ENCODE data around the gene FOXL1. TPM values are rescaled to one million over a fixed set of nuclear protein-coding genes. Genes with fewer than 3 reads are reported as not detected.

FOXL1 gene
- polyA plus RNA-seq (ENCODE audit: insufficient read length in 12 of 12): 10 to 100 TPM in 1 of 12 donors, 1 to 10 TPM in 1, under 1 TPM in 9, not detected in 1; 0.22 to 10.9 (median 0.33) TPM
- long read RNA-seq, donor 1, transcript FOXL1-201 (1 exons, 3,655 nt): major isoform, 9 of 9 reads
- long read RNA-seq, donor 1, partial matches to known transcripts: 0 of 9 reads
- long read RNA-seq, donor 1, other reads (novel, unspliced or antisense): 0 of 9 reads
- long read RNA-seq, donor 2, partial matches to known transcripts: 0 of 1 reads
- long read RNA-seq, donor 2, other reads (novel, unspliced or antisense): 0 of 1 reads
- long read RNA-seq, donor 3: 0 reads
- long read RNA-seq, donor 4, partial matches to known transcripts: 0 of 1 reads
- long read RNA-seq, donor 4, other reads (novel, unspliced or antisense): 0 of 1 reads
- long read RNA-seq, donor 5: 0 reads
- long read RNA-seq, donor 6: 0 reads
- long read RNA-seq, donor 7, partial matches to known transcripts: 0 of 2 reads
- long read RNA-seq, donor 7, other reads (novel, unspliced or antisense): 0 of 2 reads
- long read RNA-seq, donor 8: 0 reads
- long read RNA-seq, donor 9: 0 reads
- long read RNA-seq, donor 10: 0 reads
- long read RNA-seq, donor 11: 0 reads

DNA sequence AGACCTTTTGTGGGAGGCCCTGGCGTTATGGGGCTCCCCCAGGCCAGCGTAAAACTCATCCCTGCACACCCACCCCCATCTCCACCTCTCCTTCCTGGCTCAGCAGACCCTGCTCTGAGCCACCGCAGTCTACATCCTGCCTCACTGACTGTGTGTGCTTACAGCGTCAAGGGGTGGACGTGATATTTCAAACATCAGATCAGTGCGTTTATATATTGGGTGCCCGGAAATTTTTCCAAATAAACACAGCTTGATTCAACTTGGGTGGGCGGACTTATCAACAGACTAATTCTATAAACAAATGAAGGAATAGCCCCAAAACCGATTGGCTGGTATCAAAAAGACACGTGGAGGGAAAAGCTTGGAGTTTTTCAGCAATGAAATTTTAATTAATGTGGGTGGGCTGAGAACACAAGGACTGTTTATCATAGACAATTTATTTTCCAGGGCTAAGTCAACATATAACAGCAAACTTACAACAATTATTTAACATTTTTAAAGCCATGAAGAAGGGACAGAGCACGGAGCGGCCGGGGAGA is at the start of gene FOXL1:
FOXL1 (plus strand) TSS at position 489 of the 539 bp plus-strand sequence. CDS start 175 bp downstream, outside the sequence.
- no peak for DNase-seq

DNA sequence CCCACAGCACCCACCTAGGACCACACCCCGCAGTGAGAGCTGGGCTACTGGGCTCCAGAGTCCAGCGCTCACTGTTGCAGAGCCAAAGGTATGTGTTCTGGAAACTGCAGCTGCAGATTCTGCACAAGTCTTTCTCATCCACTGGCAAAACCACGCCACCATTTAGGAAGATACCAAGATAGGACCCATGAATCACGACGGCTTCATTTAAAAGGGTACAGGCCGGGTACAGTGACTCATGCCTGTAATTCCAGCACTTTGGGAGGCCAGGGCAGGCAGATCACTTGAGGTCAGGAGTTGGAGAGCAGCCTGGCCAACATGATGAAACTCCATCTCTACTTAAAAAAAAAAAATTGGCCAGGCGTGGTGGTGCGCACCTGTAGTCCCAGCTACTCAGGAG is 49.2 kb upstream of the FOXL1 start:
- DNase-seq: no peak

- no peak for DNase-seq
Measured at GRCh38 chr16:86530251-86531190, 47.8 kb upstream of the FOXL1 start.

DNA sequence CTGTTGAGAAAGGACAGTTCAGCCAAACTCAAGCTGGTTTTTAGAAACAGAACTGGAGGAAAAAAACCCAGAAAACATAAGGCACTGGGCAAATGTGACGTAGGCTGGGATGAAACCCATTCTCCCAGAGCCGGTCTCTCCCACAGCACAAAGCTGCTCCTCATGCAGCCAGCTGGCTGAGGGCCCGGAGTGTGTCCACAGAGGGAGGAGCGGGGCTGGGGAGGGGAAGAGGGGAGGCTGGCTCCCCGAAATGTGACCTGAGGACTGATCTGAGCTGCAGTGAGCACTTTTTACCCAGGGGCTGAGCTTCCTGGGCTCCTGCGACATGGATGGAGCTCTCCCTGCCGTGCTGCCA is 47.2 kb upstream of the FOXL1 start:
- DNase-seq: peak; percentile 70

DNA sequence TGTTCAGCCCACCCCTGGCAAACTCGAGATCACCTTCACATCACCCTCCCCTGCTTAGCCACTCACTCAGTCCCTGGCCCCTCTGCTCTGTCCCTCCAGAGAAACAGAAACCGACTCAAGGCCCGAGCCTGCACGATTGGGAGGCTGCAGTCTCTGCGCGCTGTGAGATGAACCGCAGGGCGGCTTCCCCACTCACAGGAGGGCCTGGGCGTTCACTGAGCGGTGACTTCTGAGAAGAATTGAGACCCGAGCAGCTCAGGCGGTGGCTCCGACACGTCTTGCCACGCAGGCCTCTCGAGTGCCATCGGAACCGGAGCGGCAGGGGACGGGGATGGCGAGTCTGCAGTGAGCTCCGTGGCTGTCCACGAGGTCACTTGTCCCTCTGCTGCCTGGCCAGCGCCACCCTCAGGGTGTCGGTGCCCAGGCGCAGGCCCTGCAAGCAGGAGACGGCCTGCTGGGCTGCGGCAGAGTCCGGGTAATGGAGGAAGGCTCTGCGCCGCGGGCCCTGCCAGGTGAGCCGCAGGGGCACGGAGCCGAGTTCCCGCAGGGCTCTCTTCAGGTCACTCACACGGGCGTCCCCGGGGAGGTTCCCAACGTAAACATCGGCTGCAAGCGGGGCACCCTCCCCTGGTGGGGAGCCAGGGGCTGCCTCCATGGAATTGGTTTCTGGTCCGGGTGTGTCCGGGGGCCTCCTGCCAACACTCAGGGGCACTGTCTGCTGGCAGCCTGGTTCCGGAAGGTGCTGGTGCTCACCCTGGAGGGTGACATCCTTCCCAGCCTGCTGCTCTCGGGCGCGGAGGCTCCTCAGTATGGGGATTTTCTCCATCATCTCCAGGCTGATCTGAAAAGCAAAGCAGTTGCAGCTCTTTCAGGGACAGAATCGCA is 46.5 kb upstream of the FOXL1 start:
- DNase-seq: no peak

DNA sequence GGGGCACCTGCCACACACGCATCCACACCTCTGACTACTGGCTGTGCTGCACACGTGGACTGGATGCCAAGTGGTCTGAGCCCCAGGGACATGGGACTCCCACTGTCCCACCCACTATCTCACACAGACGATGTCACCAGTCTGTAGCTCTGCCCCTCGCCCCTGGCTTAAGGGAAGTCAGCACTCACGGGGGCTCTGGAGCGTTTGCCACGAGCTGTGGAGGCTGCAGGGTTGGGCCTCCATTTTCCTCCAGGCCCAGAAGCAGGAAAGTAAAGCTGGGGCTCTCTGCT is 45.9 kb upstream of the FOXL1 start:
- no peak for DNase-seq

DNA sequence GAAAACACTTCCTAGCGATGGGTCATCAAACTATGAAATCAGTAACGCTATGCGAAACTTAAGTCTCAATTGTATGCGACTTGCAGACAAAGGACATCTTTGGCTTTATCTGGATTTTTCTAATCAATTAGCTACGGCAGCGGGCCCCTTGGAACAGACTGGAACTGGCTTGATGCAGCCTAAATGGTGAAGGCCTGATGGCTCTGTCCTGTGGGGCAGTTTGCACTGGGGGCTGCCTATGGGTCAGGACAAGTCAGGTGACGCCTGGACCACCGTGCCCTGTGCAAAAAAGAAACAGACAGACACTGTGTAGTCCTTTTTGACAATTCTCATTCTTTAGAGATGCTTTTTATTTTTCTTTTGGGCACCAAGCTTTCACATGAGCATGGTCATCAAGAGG is 45.3 kb upstream of the FOXL1 start:
- no peak for DNase-seq

DNA sequence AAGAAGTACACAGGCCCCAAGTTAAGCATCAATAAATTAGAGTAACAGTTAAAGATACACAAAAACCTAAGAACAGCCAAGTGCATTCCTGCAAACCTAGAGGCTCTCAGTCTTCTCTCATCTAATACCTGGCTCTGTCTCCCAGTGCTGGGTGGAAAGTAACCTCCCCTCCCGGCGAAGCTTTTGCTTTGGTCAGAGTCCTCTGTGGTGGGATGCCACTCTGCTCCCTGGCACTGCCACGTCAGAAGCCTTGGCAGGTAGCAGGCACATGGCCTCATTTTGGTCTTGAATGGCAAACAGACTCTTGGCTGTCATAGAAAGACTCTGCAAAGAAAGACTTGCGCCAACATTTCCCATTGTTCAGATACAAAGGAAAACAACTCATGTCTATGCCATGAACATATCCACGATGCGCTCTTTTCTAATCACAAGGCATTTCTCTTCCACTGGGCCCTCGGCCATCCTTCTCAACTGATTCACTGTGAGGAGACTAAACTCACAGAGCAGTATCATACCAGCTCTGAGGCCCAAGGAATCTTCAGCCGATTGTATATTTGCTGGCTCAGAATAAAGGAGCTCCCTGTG is 44.5 kb upstream of the FOXL1 start:
- no peak for DNase-seq

- no peak for DNase-seq
Measured at GRCh38 chr16:86534779-86535615, 43.4 kb upstream of the FOXL1 start.

GRCh38 chr16:86536621-86537020 is 41.7 kb upstream of the FOXL1 start:
- no peak for DNase-seq

GRCh38 chr16:86537486-86537885 is 40.9 kb upstream of the FOXL1 start:
- DNase-seq: no peak

DNA sequence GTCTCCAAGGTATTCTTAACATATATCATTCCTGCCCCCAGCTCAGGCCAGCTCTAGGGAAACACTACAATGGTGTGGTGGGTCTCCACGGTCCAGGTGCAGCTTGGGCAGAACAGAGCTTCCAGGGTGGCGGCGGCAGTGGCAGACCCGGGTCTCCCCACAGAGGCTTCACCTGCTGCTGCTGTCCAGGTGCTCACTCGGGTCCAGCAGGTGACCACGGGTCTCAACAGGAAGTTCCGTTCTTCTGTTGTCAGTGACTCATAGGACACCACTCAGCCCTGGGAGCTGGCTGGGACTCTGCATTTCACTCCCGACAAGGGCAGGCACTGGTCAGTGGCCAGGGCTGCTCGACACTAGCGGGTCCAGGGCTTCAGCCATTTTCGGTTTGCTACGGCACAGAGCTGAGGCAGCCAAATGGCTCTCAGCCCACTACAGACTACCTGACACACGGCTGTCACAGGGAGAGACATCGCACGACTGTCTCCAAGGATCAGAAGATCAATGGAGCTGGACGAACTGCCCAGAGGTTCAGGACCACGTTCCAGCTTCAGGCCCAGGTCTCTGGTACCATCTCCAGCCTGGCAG is 40.1 kb upstream of the FOXL1 start:
- DNase-seq: no peak

DNA sequence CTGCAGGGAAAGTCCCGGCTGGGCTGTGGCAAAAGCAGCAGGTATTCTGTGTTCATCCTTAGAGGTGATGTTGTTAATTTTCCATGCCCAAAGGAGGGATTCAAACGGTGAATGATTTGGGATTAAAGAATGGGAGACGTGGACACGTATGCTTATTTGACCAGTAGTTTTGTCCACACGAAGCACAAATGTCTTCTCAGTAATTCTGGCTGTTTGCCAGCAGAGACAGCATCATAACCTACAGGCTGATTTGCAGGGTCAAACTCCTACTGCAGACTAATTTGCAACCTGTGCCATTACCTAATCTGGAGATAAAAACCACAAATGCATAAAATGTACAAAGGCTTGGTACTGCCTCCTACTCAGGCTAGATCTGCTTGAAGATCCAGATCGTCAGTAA is 37.5 kb upstream of the FOXL1 start:
- DNase-seq: no peak

GRCh38 chr16:86541560-86541959 is 36.8 kb upstream of the FOXL1 start:
- no peak for DNase-seq

DNA sequence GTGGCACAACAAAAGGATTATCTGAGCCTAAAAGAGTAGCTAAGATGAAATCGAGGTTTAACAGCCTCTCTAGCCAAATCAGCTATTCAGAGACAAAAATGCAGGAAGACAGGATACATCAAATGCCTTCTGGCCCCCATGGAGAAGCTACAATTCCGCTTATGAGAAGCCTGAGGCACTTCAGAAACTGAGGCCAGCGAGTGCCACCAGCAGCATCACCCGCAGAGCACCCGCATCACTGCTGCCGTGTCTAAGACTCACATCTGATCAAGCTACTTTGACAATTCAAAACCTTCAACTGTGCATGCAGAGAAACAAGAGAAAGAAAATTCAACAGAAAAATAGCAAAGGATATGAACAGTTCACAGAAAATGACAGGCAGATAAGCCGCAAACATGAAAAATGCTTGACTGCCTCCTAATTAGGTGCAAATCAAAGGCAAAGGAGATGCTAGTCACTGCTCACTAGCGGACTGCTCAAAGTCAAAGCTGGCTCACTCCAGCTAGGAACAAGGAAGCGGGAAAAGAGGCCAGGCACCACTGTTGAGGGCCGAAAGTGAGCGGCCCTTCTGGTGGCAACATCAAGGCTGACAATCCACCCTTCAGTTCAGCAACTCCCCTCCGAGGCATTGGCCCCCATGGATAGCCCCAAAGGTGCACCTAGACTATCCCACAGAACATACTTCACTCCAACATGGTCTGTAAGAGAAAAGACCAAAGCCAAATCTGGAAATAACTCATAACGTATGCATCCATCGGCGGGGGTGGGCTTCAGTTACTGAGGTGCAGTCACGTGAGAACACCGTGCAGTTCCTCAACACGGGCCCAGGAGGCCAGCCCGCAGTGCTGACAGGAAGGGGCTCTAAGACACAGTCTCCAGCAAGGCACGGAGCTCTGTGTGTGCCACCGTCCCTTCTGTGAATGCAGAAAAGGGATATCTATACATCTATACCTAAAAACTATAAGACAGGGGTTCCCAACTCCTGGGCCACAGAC is 35.3 kb upstream of the FOXL1 start:
- DNase-seq: no peak

- no peak for DNase-seq
Measured at GRCh38 chr16:86545481-86545880, 32.9 kb upstream of the FOXL1 start.

- no peak for DNase-seq
Measured at GRCh38 chr16:86545954-86546637, 32.3 kb upstream of the FOXL1 start.

GRCh38 chr16:86546638-86547013 is 31.7 kb upstream of the FOXL1 start:
- DNase-seq: no peak
